PC-3 (cell line): ENCODE results near the gene RPL22. TPM values are rescaled to one million over a fixed set of nuclear protein-coding genes. Genes with fewer than 3 reads are reported as not detected.

Source experiments
- ATAC-seq: fragments of 200-7000 bp; cut with Tn5 transposase; 2 replicates; pipeline ENCODE4 v1.9.1; 2020; ENCODE audit warnings: mild to moderate bottlenecking, moderate library complexity
- BruUV-seq: library from RNA; stranded (reverse); fragments of 400-500 nt; replicated peaks from 2 replicates; lab custom pipeline; 2021; lab: Mats Ljungman, UMichigan
- CTCF ChIA-PET: fragments of 300-600 bp; sonication (Branson Sonifier 250); formaldehyde crosslinking; loops from one replicate; lab custom pipeline; 2022; ENCODE audit warnings: antibody characterized with exemption; lab: Charles Lee
- POLR2A ChIA-PET: fragments of 300-600 bp; sonication (Branson Sonifier 250); formaldehyde crosslinking; loops from one replicate; lab custom pipeline; 2022; ENCODE audit warnings: antibody characterized with exemption; ENCODE audit not compliant: unreplicated experiment; lab: Charles Lee
- DNase-seq: peaks from one replicate; pipeline ENCODE4 v3.0.0-alpha.2; 2015
- H2AFZ ChIP-seq: fragments of 300-600 bp; sonication (generic); 2 replicates; pipeline ENCODE4 v1.6.0; 2016; ENCODE audit warnings: antibody characterized with exemption, low read length
- H3F3A ChIP-seq: fragments of 300-600 bp; sonication (generic); one replicate; pipeline ENCODE4 v1.6.0; 2017; ENCODE audit warnings: antibody characterized with exemption, low read length, control low read depth, mild to moderate bottlenecking; ENCODE audit not compliant: unreplicated experiment
- H3K27ac ChIP-seq: fragments of 300-600 bp; sonication (generic); 2 replicates; pipeline ENCODE4 v1.5.1; 2016; ENCODE audit warnings: mild to moderate bottlenecking, low read length
- H3K27me3 ChIP-seq: fragments of 300-600 bp; sonication (generic); 2 replicates; pipeline ENCODE4 v1.6.1; 2016; ENCODE audit warnings: low read length, mixed read lengths
- H3K36me3 ChIP-seq: fragments of 300-600 bp; sonication (generic); 2 replicates; pipeline ENCODE4 v1.6.1; 2016; ENCODE audit warnings: low read depth, mixed run types, low read length, mixed read lengths
- H3K4me1 ChIP-seq: fragments of 300-600 bp; sonication (generic); 2 replicates; pipeline ENCODE4 v1.5.1; 2016; ENCODE audit warnings: low read length; ENCODE audit not compliant: insufficient read depth
- H3K4me2 ChIP-seq: fragments of 300-600 bp; sonication (generic); 2 replicates; pipeline ENCODE4 v1.6.0; 2016; ENCODE audit warnings: low read length
- H3K4me3 ChIP-seq: fragments of 300-600 bp; sonication (generic); 2 replicates; pipeline ENCODE4 v1.5.1; 2016; ENCODE audit warnings: mild to moderate bottlenecking, low read length, mixed read lengths
- H3K79me2 ChIP-seq: fragments of 300-600 bp; sonication (generic); 2 replicates; pipeline ENCODE4 v1.6.1; 2017; ENCODE audit warnings: low read length, mixed read lengths
- H3K9ac ChIP-seq: fragments of 300-600 bp; sonication (generic); 2 replicates; pipeline ENCODE4 v1.6.0; 2016; ENCODE audit warnings: mild to moderate bottlenecking, low read length
- H3K9me2 ChIP-seq: fragments of 300-600 bp; sonication (generic); replicated peaks from 2 replicates; pipeline ENCODE4 v1.6.1; 2016; ENCODE audit warnings: mixed run types, low read length, mixed read lengths
- H3K9me3 ChIP-seq: fragments of 300-600 bp; sonication (generic); 2 replicates; pipeline ENCODE4 v1.6.1; 2016; ENCODE audit warnings: low read length, mixed read lengths
- H4K20me1 ChIP-seq: fragments of 300-600 bp; sonication (generic); 2 replicates; pipeline ENCODE4 v1.6.1; 2016; ENCODE audit warnings: low read length, mixed read lengths
- CTCF ChIP-seq: fragments of 300-600 bp; sonication (generic); conservative IDR thresholded peaks from 2 replicates; pipeline ENCODE4 v1.5.1; 2017; ENCODE audit warnings: antibody characterized with exemption, low read depth, mild to moderate bottlenecking, low read length
- EZH2 ChIP-seq: fragments of 300-600 bp; sonication (generic); IDR thresholded peaks from one replicate; pipeline ENCODE4 v1.6.1; 2017; ENCODE audit warnings: antibody characterized with exemption, mild to moderate bottlenecking, low read length; ENCODE audit not compliant: unreplicated experiment
- EZH2phosphoT487 ChIP-seq: fragments of 300-600 bp; sonication (generic); IDR thresholded peaks from 2 replicates; pipeline ENCODE4 v1.6.1; 2018; ENCODE audit warnings: mild to moderate bottlenecking, antibody characterized with exemption, low read length, borderline replicate concordance
- intact Hi-C: fragments of 100-400 bp; cut with micrococcal nuclease; formaldehyde crosslinking; loops from 2 replicates; pipeline ENCODE4 v1.9.0; 2023
- total RNA-seq: library from RNA; depleted of rRNA; stranded (reverse); fragments of >200 nt; gene quantifications from 2 replicates; pipeline ENCODE4 v1.2.3, GENCODE V29; 2014

The RPL22 gene
- total RNA-seq, 1 experiment from 2014 or later: 283 TPM

- ChIA-PET POLR2A (no interaction called here), CTCF (interaction anchor here (1.1 kb wide), 1 partner anchor 36 kb away, joined by 3 read pairs; no protein-coding TSS in a partner anchor)
- Histone ChIP-seq H3K9me2 (no peaks in the 10 kb centered on the region), H3K9ac (no peak overlapping the region), H3K4me2 (no peak overlapping the region), H3K4me1 (peaks cover 22% of the 10 kb centered on the region), H3K27ac (no peak overlapping the region), H3K4me3 (no peak overlapping the region), H2AFZ (no peak overlapping the region), H4K20me1 (no peaks in the 10 kb centered on the region), H3K36me3 (no peaks in the 10 kb centered on the region), H3F3A (no peaks in the 10 kb centered on the region), H3K9me3 (no peaks in the 10 kb centered on the region), H3K27me3 (no peaks in the 10 kb centered on the region), H3K79me2 (no peaks in the 10 kb centered on the region)
- ATAC-seq (no peak), DNase-seq (no peak)
- no TSS peak for BruUV-seq
- TF ChIP-seq EZH2phosphoT487 (no peak), CTCF (no peak), EZH2 (no peak)
- intact Hi-C loops: no loop called here
Measured at GRCh38 chr1:6144647-6145395, 54.6 kb downstream of the RPL22 start.

GRCh38 chr1:6144175-6144574, 55.2 kb downstream of the RPL22 start:
- H3K27ac ChIP-seq: no peak overlapping the region
- H3K79me2 ChIP-seq: no peaks in the 10 kb centered on the region
- no peaks in the 10 kb centered on the region for H3K9me2 ChIP-seq
- H3K9me3 ChIP-seq: no peaks in the 10 kb centered on the region
- DNase-seq (no peak), ATAC-seq (no peak)
- POLR2A ChIA-PET: no interaction called here
- no peaks in the 10 kb centered on the region for H3K27me3 ChIP-seq
- CTCF ChIA-PET: no interaction called here
- H3F3A ChIP-seq: no peaks in the 10 kb centered on the region
- no peaks in the 10 kb centered on the region for H3K36me3 ChIP-seq
- intact Hi-C loops: no loop called here
- no TSS peak for BruUV-seq
- H3K4me3 ChIP-seq: no peak overlapping the region
- H3K4me2 ChIP-seq: no peak overlapping the region
- H2AFZ ChIP-seq: no peak overlapping the region
- H4K20me1 ChIP-seq: no peaks in the 10 kb centered on the region
- no peak overlapping the region for H3K9ac ChIP-seq
- no peak for TF ChIP-seq EZH2phosphoT487
- TF ChIP-seq CTCF: no peak
- no peak for TF ChIP-seq EZH2
- H3K4me1 ChIP-seq: peaks cover 22% of the 10 kb centered on the region

- TF ChIP-seq CTCF: no peak
- no peak for TF ChIP-seq EZH2
- TF ChIP-seq EZH2phosphoT487: no peak
- POLR2A ChIA-PET: no interaction called here
Measured at GRCh38 chr1:6143395-6143794, 56.0 kb downstream of the RPL22 start.

More at GRCh38 chr1:6143395-6143794, 56.0 kb downstream of the RPL22 start:
- Histone ChIP-seq H3K9me3 (no peaks in the 10 kb centered on the region), H3K27ac (no peak overlapping the region), H3K79me2 (no peaks in the 10 kb centered on the region), H3K4me1 (peaks cover 22% of the 10 kb centered on the region), H3K36me3 (no peaks in the 10 kb centered on the region), H3F3A (no peaks in the 10 kb centered on the region), H3K4me3 (no peak overlapping the region), H4K20me1 (no peaks in the 10 kb centered on the region), H3K9ac (no peak overlapping the region), H3K27me3 (no peaks in the 10 kb centered on the region), H2AFZ (no peak overlapping the region), H3K4me2 (no peak overlapping the region), H3K9me2 (no peaks in the 10 kb centered on the region)
- BruUV-seq: no TSS peak
- peak; percentile 50 for ATAC-seq
- DNase-seq: peak; percentile 59
- intact Hi-C loops: no loop called here
- CTCF ChIA-PET: no interaction called here
